HCT116 (cell line): ENCODE data around the gene C16orf74.

Experiments used
- EGR1 ChIP-seq: IDR thresholded peaks from 2 replicates; pipeline ENCODE4 v1.6.1; 2012; ENCODE audit warnings: low read depth
- EZH2 ChIP-seq: fragments of 200-600 bp; sonication (generic); IDR thresholded peaks from 2 replicates; pipeline ENCODE4 v1.6.1; 2017; ENCODE audit warnings: antibody characterized with exemption, mixed run types
- FOSL1 ChIP-seq: IDR thresholded peaks from 2 replicates; pipeline ENCODE4 v1.6.1; 2012; ENCODE audit warnings: low read depth
- POLR2A ChIP-seq: IDR thresholded peaks from 2 replicates; pipeline ENCODE4 v1.7.0; 2011; ENCODE audit warnings: borderline replicate concordance; ENCODE audit not compliant: insufficient read depth, insufficient read length; ENCODE audit errors: extremely low read depth
- POLR2AphosphoS5 ChIP-seq: IDR thresholded peaks from 2 replicates; pipeline ENCODE4 v1.6.1; 2011; ENCODE audit warnings: mild to moderate bottlenecking, low read depth, low read length, moderate library complexity
- ZFX ChIP-seq: fragments of 450-650 bp; IDR thresholded peaks from 2 replicates; pipeline ENCODE4 v1.6.1; 2017
- TF ChIP-seq, protein P1 (sequence below), 3 experiments: fragments of 200-600 bp in 1 of 3; sonication (generic) in 1 of 3; IDR thresholded peaks in 2 of 3; conservative IDR thresholded peaks in 1 of 3; 2 replicates each; pipeline ENCODE4 v1.5.1; 2012 to 2017; ENCODE audit warnings: low read depth in 2 of 3, low read length in 2 of 3, antibody characterized with exemption in 1 of 3, borderline replicate concordance in 1 of 3, control low read depth in 1 of 3, mild to moderate bottlenecking in 1 of 3, mixed read lengths in 1 of 3, mixed run types in 1 of 3, moderate library complexity in 1 of 3; ENCODE audit not compliant: insufficient read depth in 1 of 3

DNA sequence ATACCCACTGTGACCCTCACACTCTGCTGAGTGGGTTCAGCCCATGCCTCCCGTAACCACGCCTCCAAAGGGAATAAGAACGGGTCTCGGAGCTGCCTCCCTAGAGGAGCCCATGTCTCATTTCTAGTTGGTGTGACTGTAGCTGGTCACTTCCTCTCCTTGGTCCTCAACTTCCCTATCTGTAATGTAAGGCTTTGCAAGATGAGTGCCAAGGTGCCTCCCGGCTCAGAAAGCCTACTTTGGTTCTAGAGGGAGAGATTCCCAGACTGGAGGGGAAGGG, 20.8 kb downstream of the C16orf74 start:
- TF ChIP-seq EGR1 (no peak), EZH2 (no peak), FOSL1 (no peak), POLR2A (no peak), POLR2AphosphoS5 (no peak), ZFX (no peak)
- TF ChIP-seq, protein P1, sequence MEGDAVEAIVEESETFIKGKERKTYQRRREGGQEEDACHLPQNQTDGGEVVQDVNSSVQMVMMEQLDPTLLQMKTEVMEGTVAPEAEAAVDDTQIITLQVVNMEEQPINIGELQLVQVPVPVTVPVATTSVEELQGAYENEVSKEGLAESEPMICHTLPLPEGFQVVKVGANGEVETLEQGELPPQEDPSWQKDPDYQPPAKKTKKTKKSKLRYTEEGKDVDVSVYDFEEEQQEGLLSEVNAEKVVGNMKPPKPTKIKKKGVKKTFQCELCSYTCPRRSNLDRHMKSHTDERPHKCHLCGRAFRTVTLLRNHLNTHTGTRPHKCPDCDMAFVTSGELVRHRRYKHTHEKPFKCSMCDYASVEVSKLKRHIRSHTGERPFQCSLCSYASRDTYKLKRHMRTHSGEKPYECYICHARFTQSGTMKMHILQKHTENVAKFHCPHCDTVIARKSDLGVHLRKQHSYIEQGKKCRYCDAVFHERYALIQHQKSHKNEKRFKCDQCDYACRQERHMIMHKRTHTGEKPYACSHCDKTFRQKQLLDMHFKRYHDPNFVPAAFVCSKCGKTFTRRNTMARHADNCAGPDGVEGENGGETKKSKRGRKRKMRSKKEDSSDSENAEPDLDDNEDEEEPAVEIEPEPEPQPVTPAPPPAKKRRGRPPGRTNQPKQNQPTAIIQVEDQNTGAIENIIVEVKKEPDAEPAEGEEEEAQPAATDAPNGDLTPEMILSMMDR (IDR thresholded peaks at IDR 0.05 in 2 of 3, conservative IDR thresholded peaks at IDR 0.05 in 1 of 3; ENCODE audit: borderline replicate concordance in 1 of 3, insufficient read depth in 1 of 3, low read depth in 2 of 3, low read length in 2 of 3), result no peak
